GM23248 (cell line): ENCODE measurements around the gene CCDC187. TPM values are rescaled to one million over a fixed set of nuclear protein-coding genes. Genes with fewer than 3 reads are reported as not detected.

ENCODE experiments used
- DNase-seq: peaks from one replicate; pipeline ENCODE4 v3.0.0-alpha.2; 2015
- H2AFZ ChIP-seq: fragments of 200-600 bp; sonication (generic); 2 replicates; pipeline ENCODE4 v1.6.1; 2016; ENCODE audit warnings: antibody characterized with exemption
- H3F3A ChIP-seq: fragments of 200-600 bp; sonication (generic); 2 replicates; pipeline ENCODE4 v1.6.1; 2016; ENCODE audit warnings: mild to moderate bottlenecking, antibody characterized with exemption, mixed run types; ENCODE audit not compliant: insufficient read depth
- H3K27ac ChIP-seq: fragments of 200-600 bp; sonication (generic); 2 replicates; pipeline ENCODE4 v1.5.1; 2016; ENCODE audit warnings: mild to moderate bottlenecking
- H3K27me3 ChIP-seq: fragments of 200-600 bp; sonication (generic); replicated peaks from 2 replicates; pipeline ENCODE4 v1.6.1; 2016; ENCODE audit warnings: mild to moderate bottlenecking; ENCODE audit not compliant: insufficient read depth
- H3K36me3 ChIP-seq: fragments of 200-600 bp; sonication (generic); 2 replicates; pipeline ENCODE4 v1.6.1; 2016; ENCODE audit warnings: low read depth, mild to moderate bottlenecking
- H3K4me1 ChIP-seq: fragments of 200-600 bp; sonication (generic); 2 replicates; pipeline ENCODE4 v1.6.1; 2016; ENCODE audit warnings: mild to moderate bottlenecking; ENCODE audit not compliant: insufficient read depth
- H3K4me2 ChIP-seq: fragments of 200-600 bp; sonication (generic); one replicate; pipeline ENCODE4 v1.6.1; 2016; ENCODE audit warnings: mild to moderate bottlenecking; ENCODE audit not compliant: unreplicated experiment
- H3K4me3 ChIP-seq: fragments of 200-600 bp; sonication (generic); 2 replicates; pipeline ENCODE4 v1.5.1; 2016; ENCODE audit warnings: mild to moderate bottlenecking
- H3K79me2 ChIP-seq: fragments of 200-600 bp; sonication (generic); 2 replicates; pipeline ENCODE4 v1.6.1; 2016; ENCODE audit warnings: mild to moderate bottlenecking; ENCODE audit not compliant: insufficient read depth
- H3K9ac ChIP-seq: fragments of 200-600 bp; sonication (generic); 2 replicates; pipeline ENCODE4 v1.6.1; 2016; ENCODE audit warnings: mild to moderate bottlenecking
- H3K9me2 ChIP-seq: fragments of 200-600 bp; sonication (generic); 2 replicates; pipeline ENCODE4 v1.6.1; 2016; ENCODE audit warnings: mixed run types, mild to moderate bottlenecking, moderate library complexity; ENCODE audit not compliant: insufficient read depth
- H3K9me3 ChIP-seq: fragments of 200-600 bp; sonication (generic); one replicate; pipeline ENCODE4 v1.6.1; 2017; ENCODE audit warnings: low read depth
- H4K20me1 ChIP-seq: fragments of 200-600 bp; sonication (generic); 2 replicates; pipeline ENCODE4 v1.6.0; 2016; ENCODE audit not compliant: insufficient read depth
- EZH2 ChIP-seq: fragments of 200-600 bp; sonication (generic); IDR thresholded peaks from 2 replicates; pipeline ENCODE4 v1.6.1; 2018; ENCODE audit warnings: antibody characterized with exemption, mild to moderate bottlenecking; ENCODE audit not compliant: insufficient read depth, poor library complexity, severe bottlenecking
- EZH2phosphoT487 ChIP-seq: fragments of 200-600 bp; sonication (generic); IDR thresholded peaks from 2 replicates; pipeline ENCODE4 v1.6.1; 2018; ENCODE audit warnings: antibody characterized with exemption, moderate library complexity, mild to moderate bottlenecking, low read depth; ENCODE audit not compliant: insufficient read depth
- WGBS, 2 experiments: methylation state at CpG; one replicate each; pipeline ENCODE4 v1.1.6; 2015 to 2017; ENCODE audit warnings: low lambda C conversion rate in 2 of 2, low coverage in 1 of 2; ENCODE audit errors: missing lambda C conversion rate in 2 of 2; 5-methylcytosine and 5-hydroxymethylcytosine counted together
- in situ Hi-C: fragments of 300-500 bp; cut with MboI; formaldehyde crosslinking; loops from 2 replicates; pipeline ENCODE4 v1.15.0; 2020
- polyA plus RNA-seq: library from polyadenylated mRNA; unstranded; fragments of >200 nt; fragmentation: Nextera tagmentation; extraction: Ambion mirVana; gene quantifications from 2 replicates; pipeline ENCODE4 v1.2.1, GENCODE V29; 2016
- total RNA-seq: library from RNA; depleted of rRNA; stranded (reverse); fragments of >200 nt; shearing (Covaris generic); gene quantifications from 2 replicates; pipeline ENCODE4 v1.2.3, GENCODE V29; 2014

Gene CCDC187
- total and polyA plus RNA-seq, 2 experiments from 2014 or later, result not detected

GRCh38 chr9:136212345-136212950 is 91.4 kb downstream of the CCDC187 start:
- no peaks in the 10 kb centered on the region for H3K9me2 ChIP-seq
- no peaks in the 10 kb centered on the region for H3K27me3 ChIP-seq
- H3K79me2 ChIP-seq, result no peaks in the 10 kb centered on the region
- H3K27ac ChIP-seq, result no peak overlapping the region
- no peak overlapping the region for H2AFZ ChIP-seq
- no peaks in the 10 kb centered on the region for H4K20me1 ChIP-seq
- TF ChIP-seq EZH2phosphoT487 (no peak), EZH2 (no peak)
- in situ Hi-C loops, result no loop called here
- no peak overlapping the region for H3K4me3 ChIP-seq
- no peaks in the 10 kb centered on the region for H3K4me1 ChIP-seq
- H3K4me2 ChIP-seq, result no peak overlapping the region
- no peaks in the 10 kb centered on the region for H3K9me3 ChIP-seq
- H3K36me3 ChIP-seq, result peaks cover 14% of the 10 kb centered on the region; the same call in 1 of the 2 replicates
- no peak for DNase-seq
- H3K9ac ChIP-seq, result no peak overlapping the region
- WGBS, 2 experiments, result 92 to 93% methylated on average over 25 to 28 of the region's 28 CpGs
- no peaks in the 10 kb centered on the region for H3F3A ChIP-seq

- Histone ChIP-seq H3K4me2 (no peak overlapping the region), H3K79me2 (no peaks in the 10 kb centered on the region), H4K20me1 (no peaks in the 10 kb centered on the region), H3K4me1 (no peaks in the 10 kb centered on the region), H3F3A (no peaks in the 10 kb centered on the region), H3K9ac (no peak overlapping the region), H3K9me3 (no peaks in the 10 kb centered on the region), H3K27me3 (no peaks in the 10 kb centered on the region), H2AFZ (no peak overlapping the region), H3K27ac (no peak overlapping the region), H3K4me3 (no peak overlapping the region), H3K9me2 (no peaks in the 10 kb centered on the region), H3K36me3 (peaks cover 14% of the 10 kb centered on the region; the same call in 1 of the 2 replicates)
- TF ChIP-seq EZH2, result no peak
- no peak for TF ChIP-seq EZH2phosphoT487
- WGBS, 2 experiments, result 93 to 95% methylated on average over 35 of the region's 35 CpGs
- no peak for DNase-seq
- in situ Hi-C loops, result no loop called here
Measured at GRCh38 chr9:136211441-136212344, 92.2 kb downstream of the CCDC187 start.

DNA sequence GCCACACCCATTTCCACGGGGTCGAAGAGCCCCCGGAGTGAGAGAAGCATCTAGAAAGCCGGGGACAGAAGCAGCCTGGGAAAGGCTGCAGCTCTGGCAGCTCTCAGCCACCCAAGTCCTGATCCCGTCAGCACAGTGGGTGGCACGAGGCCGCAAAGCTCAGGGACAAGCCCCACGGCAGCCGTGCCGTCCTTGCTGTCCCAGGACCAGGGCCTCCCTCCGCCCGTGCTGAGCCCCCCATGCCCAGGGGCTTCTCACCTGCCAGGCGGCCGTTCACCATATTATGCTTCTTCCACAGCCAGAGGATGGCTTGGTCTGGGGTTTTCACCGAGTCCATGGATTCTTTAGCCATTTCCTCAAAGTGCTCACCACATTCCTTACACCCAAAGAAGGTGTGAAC is 92.9 kb downstream of the CCDC187 start:
- Histone ChIP-seq H3K79me2 (no peaks in the 10 kb centered on the region), H3K9me3 (no peaks in the 10 kb centered on the region), H3K9me2 (no peaks in the 10 kb centered on the region), H3F3A (no peaks in the 10 kb centered on the region), H3K27me3 (no peaks in the 10 kb centered on the region), H3K9ac (no peak overlapping the region), H3K36me3 (peaks cover 14% of the 10 kb centered on the region; the same call in 1 of the 2 replicates), H4K20me1 (no peaks in the 10 kb centered on the region), H3K4me3 (no peak overlapping the region), H2AFZ (no peak overlapping the region), H3K4me1 (no peaks in the 10 kb centered on the region), H3K27ac (no peak overlapping the region), H3K4me2 (no peak overlapping the region)
- DNase-seq, result no peak
- TF ChIP-seq EZH2phosphoT487 (no peak), EZH2 (no peak)
- in situ Hi-C loops, result no loop called here
- 92% methylated on average over 15 of the region's 15 CpGs for WGBS, 2 experiments

DNA sequence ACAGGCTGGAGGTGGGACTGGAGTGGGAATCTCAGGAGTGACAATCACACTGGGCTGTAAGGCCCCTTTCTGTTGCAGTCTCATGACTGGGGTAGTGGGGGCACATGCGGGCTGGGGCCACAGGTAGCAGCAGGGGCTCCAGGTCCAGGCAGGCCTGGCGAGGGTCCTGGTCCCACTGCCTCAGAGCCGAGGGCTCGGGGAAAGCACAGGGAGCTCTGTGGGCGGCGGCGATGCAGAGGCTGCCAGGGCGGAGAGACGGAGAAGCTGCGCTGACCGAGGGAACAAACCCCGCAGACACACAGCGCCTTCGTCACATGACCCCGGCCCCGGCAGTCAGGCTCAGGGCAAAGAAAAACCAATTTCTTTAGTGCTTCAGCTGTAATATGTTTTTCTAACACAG is 93.6 kb downstream of the CCDC187 start:
- WGBS, 2 experiments, result 98 to 99% methylated on average over 15 to 16 of the region's 16 CpGs
- Histone ChIP-seq H3K9me3 (no peaks in the 10 kb centered on the region), H3K36me3 (peaks cover 14% of the 10 kb centered on the region; the same call in 1 of the 2 replicates), H3K9ac (no peak overlapping the region), H2AFZ (no peak overlapping the region), H3F3A (no peaks in the 10 kb centered on the region), H3K79me2 (no peaks in the 10 kb centered on the region), H4K20me1 (no peaks in the 10 kb centered on the region), H3K4me1 (no peaks in the 10 kb centered on the region), H3K4me3 (no peak overlapping the region), H3K27ac (no peak overlapping the region), H3K4me2 (no peak overlapping the region), H3K9me2 (no peaks in the 10 kb centered on the region), H3K27me3 (no peaks in the 10 kb centered on the region)
- in situ Hi-C loops, result no loop called here
- no peak for TF ChIP-seq EZH2phosphoT487
- no peak for TF ChIP-seq EZH2
- no peak for DNase-seq
